IPS-11a (cell line): ENCODE data around the gene ITGB8.

Experiments used
- H3K4me3 ChIP-seq: one replicate; pipeline ENCODE4 v1.5.1; 2013; ENCODE audit warnings: low read depth, low read length, control low read depth

ITGB8 gene

DNA sequence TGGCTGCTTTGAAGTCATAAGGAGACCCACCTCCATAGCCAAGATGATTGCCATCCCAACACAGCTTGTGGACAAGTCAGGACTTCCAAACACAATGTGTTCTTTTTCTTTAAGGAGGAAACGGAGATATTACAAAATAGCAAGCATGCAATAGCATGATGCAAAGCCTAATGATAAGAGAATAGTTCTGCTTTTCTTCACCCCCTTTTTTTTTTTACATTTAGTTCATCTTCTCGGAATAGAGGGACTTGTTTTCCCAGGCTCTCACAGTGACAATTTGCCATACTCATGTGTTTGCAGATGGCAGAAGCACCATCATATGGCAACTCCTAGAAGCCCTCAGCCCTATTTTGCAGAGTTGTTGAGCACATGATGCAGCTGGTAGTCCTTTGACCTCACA lies 119.8 kb downstream of the ITGB8 start:
- H3K4me3 ChIP-seq = no peak overlapping the region

DNA sequence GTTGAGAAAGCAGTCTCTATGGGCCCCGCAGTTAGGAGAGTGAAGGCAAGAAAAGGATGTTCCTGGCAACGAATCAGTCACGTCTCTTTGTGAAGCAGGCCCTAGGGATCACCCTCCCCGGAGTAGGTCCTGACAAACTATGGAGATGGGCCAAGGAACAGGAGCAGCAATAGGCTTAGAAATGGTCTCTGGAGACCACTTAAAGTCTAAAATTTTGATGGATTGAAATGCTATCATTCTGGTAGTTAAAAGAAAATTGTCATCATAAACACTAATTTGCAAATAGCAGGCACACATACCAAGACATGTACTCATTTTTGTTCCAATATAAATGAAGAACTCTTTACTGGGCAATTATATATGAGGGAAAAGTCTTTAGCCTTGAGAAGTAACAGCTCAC lies 123.5 kb downstream of the ITGB8 start:
- H3K4me3 ChIP-seq = no peak overlapping the region

DNA sequence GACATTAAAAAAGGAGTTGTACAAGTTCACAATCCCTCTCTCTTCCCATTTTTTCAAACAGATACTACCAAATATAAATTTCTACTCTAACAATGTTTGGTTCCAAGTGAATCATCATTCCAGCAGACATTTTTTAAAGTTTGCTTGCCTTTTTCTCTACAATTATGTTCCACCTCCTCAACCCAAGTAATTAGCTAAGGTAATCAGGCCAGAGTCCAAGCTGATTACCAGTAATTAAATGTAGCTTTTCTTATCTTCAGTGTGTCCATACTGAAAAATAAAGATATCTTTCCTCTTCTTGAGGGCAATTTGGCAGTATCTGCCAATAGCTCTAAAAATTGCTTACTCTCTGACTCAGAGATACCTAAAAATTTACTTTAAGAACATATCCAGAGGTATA lies 126.0 kb downstream of the ITGB8 start:
- no peak overlapping the region for H3K4me3 ChIP-seq

DNA sequence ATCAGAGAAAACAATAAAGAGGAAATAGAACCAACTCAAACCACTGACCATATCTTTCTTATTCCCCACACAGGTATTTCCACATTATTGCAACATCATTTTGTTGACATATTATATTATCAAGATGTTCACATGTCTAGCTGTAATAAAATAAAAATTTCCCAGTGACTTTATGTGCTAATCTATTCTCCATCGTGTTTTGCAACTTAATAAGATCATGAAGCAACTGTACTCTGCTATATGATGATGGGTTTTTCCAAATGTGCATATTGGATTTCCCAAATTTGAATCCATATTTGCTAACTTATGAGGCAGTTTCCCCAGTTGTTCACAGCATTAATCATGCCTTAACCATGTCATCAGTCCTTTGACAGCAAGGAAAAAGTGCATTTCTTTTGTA lies 127.8 kb downstream of the ITGB8 start:
- no peak overlapping the region for H3K4me3 ChIP-seq

DNA sequence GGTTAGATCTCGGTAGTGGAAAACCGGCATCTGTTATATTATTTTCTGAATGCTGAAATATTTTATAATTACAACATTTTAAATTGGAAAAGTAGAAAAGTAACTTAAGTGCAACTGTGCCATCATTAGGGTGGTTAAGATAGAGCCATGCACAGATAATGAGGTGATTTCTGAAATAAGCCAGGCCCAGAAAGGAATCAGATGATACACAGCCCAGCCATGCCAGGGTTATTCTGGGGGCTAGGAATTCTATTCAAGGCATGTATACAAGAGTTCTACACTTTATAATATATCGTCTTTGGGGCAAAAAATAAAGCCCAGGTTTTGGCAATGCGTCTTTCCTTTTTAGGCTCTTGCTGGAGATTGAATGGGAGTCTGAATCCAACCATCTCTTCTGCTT lies 128.7 kb downstream of the ITGB8 start:
- H3K4me3 ChIP-seq = no peak overlapping the region

DNA sequence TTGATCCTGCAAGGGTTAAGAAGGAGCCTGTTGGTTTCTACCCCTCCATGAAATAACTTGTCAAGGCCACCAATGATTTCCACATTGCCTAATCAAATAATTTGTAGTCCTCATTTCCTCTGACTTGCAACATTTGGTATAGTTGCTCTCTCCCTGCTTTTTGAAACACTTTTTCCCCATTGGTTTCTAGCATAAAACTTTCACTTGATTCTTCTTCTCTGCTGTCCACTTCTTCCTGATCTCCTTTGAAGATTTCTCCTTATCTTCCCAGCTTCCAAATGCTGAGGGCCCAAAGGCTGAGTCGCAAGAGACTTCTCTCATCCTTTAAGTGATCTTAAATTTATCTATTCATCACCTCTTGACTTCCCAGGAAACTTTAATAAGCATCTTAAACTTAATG lies 134.2 kb downstream of the ITGB8 start:
- H3K4me3 ChIP-seq = no peak overlapping the region
